GM23338 (cell line): ENCODE results near the gene LRRC2. TPM values are rescaled to one million over a fixed set of nuclear protein-coding genes. Genes with fewer than 3 reads are reported as not detected.

Source experiments
- ATAC-seq: fragments of 200-7000 bp; cut with Tn5 transposase; 3 replicates; pipeline ENCODE4 v1.9.1; 2020
- DNase-seq: peaks from one replicate; pipeline ENCODE4 v3.0.0-alpha.2; 2015; ENCODE audit warnings: low spot score
- H2AFZ ChIP-seq: fragments of 200-600 bp; sonication (generic); 2 replicates; pipeline ENCODE4 v1.8.0; 2016; ENCODE audit warnings: antibody characterized with exemption, mild to moderate bottlenecking, moderate library complexity
- H3F3A ChIP-seq: fragments of 200-600 bp; sonication (generic); replicated peaks from 2 replicates; pipeline ENCODE4 v1.8.0; 2017; ENCODE audit warnings: antibody characterized with exemption, mixed run types, low read depth
- H3K27ac ChIP-seq: fragments of 200-600 bp; sonication (generic); 2 replicates; pipeline ENCODE4 v1.6.1; 2016; ENCODE audit warnings: low read depth
- H3K27me3 ChIP-seq: fragments of 200-600 bp; sonication (generic); 2 replicates; pipeline ENCODE4 v1.8.0; 2016; ENCODE audit warnings: mild to moderate bottlenecking, mixed run types, moderate library complexity; ENCODE audit not compliant: insufficient read depth
- H3K36me3 ChIP-seq: fragments of 200-600 bp; sonication (generic); 2 replicates; pipeline ENCODE4 v1.8.0; 2016; ENCODE audit warnings: mild to moderate bottlenecking; ENCODE audit not compliant: insufficient read depth
- H3K4me1 ChIP-seq: fragments of 200-600 bp; sonication (generic); 2 replicates; pipeline ENCODE4 v1.8.0; 2016; ENCODE audit warnings: mild to moderate bottlenecking, moderate library complexity; ENCODE audit not compliant: insufficient read depth
- H3K4me2 ChIP-seq: fragments of 200-600 bp; sonication (generic); 2 replicates; pipeline ENCODE4 v1.7.1; 2017; ENCODE audit warnings: mixed run types
- H3K4me3 ChIP-seq: fragments of 200-600 bp; sonication (generic); 2 replicates; pipeline ENCODE4 v1.6.1; 2016; ENCODE audit warnings: mixed run types
- H3K79me2 ChIP-seq: fragments of 200-600 bp; sonication (generic); replicated peaks from 2 replicates; pipeline ENCODE4 v1.8.0; 2017; ENCODE audit warnings: mild to moderate bottlenecking; ENCODE audit not compliant: insufficient read depth
- H3K9me2 ChIP-seq: fragments of 200-600 bp; sonication (generic); 2 replicates; pipeline ENCODE4 v1.8.0; 2017; ENCODE audit not compliant: insufficient read depth
- H4K20me1 ChIP-seq: fragments of 200-600 bp; sonication (generic); replicated peaks from 2 replicates; pipeline ENCODE4 v1.8.0; 2017; ENCODE audit warnings: mild to moderate bottlenecking; ENCODE audit not compliant: insufficient read depth
- H3K27ac Mint-ChIP-seq: 2 replicates; pipeline ENCODE4 v1.8.0; 2020; ENCODE audit warnings: inconsistent platforms, mild to moderate bottlenecking, moderate library complexity, mixed read lengths
- H3K27me3 Mint-ChIP-seq: 3 replicates; pipeline ENCODE4 v1.8.0; 2022; ENCODE audit warnings: low read depth, mild to moderate bottlenecking, moderate library complexity, mixed read lengths, inconsistent platforms; ENCODE audit not compliant: insufficient read depth, poor library complexity
- H3K36me3 Mint-ChIP-seq: 3 replicates; pipeline ENCODE4 v1.8.0; 2021; ENCODE audit warnings: low read depth, mild to moderate bottlenecking, inconsistent platforms, moderate library complexity, mixed read lengths
- H3K4me1 Mint-ChIP-seq: 3 replicates; pipeline ENCODE4 v1.8.0; 2020; ENCODE audit warnings: mild to moderate bottlenecking, inconsistent platforms, mixed read lengths
- H3K4me3 Mint-ChIP-seq: 3 replicates; pipeline ENCODE4 v1.8.0; 2021; ENCODE audit warnings: moderate library complexity, mild to moderate bottlenecking, inconsistent platforms, mixed read lengths
- H3K9me3 Mint-ChIP-seq: 3 replicates; pipeline ENCODE4 v1.8.0; 2020; ENCODE audit warnings: moderate library complexity, mild to moderate bottlenecking, inconsistent platforms, mixed read lengths
- CREB1 ChIP-seq: fragments of 250-450 bp; sonication (Bioruptor Pico); IDR thresholded peaks from 2 replicates; pipeline ENCODE4 v1.5.0; 2020; ENCODE audit warnings: low read depth, mild to moderate bottlenecking, moderate library complexity
- EZH2phosphoT487 ChIP-seq: fragments of 200-600 bp; sonication (generic); IDR thresholded peaks from one replicate; pipeline ENCODE4 v1.8.1; 2018; ENCODE audit warnings: antibody characterized with exemption; ENCODE audit not compliant: unreplicated experiment
- JUNB ChIP-seq: IDR thresholded peaks from one replicate; pipeline ENCODE4 v1.6.1; 2016; ENCODE audit warnings: antibody characterized with exemption; ENCODE audit not compliant: unreplicated experiment
- NANOG ChIP-seq: IDR thresholded peaks from 2 replicates; pipeline ENCODE4 v1.6.1; 2016; ENCODE audit warnings: antibody characterized with exemption, borderline replicate concordance
- POLR2AphosphoS5 ChIP-seq: IDR thresholded peaks from 2 replicates; pipeline ENCODE4 v1.6.1; 2016; ENCODE audit warnings: antibody characterized with exemption, low read depth
- REST ChIP-seq: IDR thresholded peaks from one replicate; pipeline ENCODE4 v1.6.1; 2018; ENCODE audit warnings: antibody characterized with exemption; ENCODE audit not compliant: unreplicated experiment
- STAT1 ChIP-seq: IDR thresholded peaks from one replicate; pipeline ENCODE4 v1.6.1; 2016; ENCODE audit warnings: antibody characterized with exemption; ENCODE audit not compliant: unreplicated experiment
- ZNF114 ChIP-seq: fragments of 250-450 bp; sonication (Bioruptor Pico); IDR thresholded peaks from 2 replicates; pipeline ENCODE4 v1.5.0; 2020; ENCODE audit warnings: mild to moderate bottlenecking, moderate library complexity
- ZNF331 ChIP-seq: fragments of 250-450 bp; sonication (Bioruptor Pico); IDR thresholded peaks from 2 replicates; pipeline ENCODE4 v1.5.0; 2020; ENCODE audit warnings: low read depth, mild to moderate bottlenecking, moderate library complexity
- polyA plus RNA-seq: library from polyadenylated mRNA; unstranded; fragments of >200 nt; fragmentation: Nextera tagmentation; extraction: Ambion mirVana; gene quantifications from 2 replicates; pipeline ENCODE4 v1.2.1, GENCODE V29; 2016
- total RNA-seq: library from RNA; depleted of rRNA; stranded (reverse); fragments of >200 nt; shearing (Covaris generic); gene quantifications from 2 replicates; pipeline ENCODE4 v1.2.3, GENCODE V29; 2014
- TF ChIP-seq, protein P1 (sequence below): fragments of 250-450 bp; sonication (Bioruptor Pico); IDR thresholded peaks from 2 replicates; pipeline ENCODE4 v1.5.0; 2020; ENCODE audit warnings: mild to moderate bottlenecking, moderate library complexity
- TF ChIP-seq, protein P2 (sequence below): IDR thresholded peaks from 2 replicates; pipeline ENCODE4 v1.6.1; 2016; ENCODE audit warnings: antibody characterized with exemption
- TF ChIP-seq, protein P3 (sequence below), 2 experiments: fragments of 200-600 bp in 1 of 2; sonication (generic) in 1 of 2; conservative IDR thresholded peaks; 2 replicates each; pipeline versions ENCODE4 v1.5.1 to v1.6.1; 2016 to 2017; ENCODE audit warnings: antibody characterized with exemption in 2 of 2, low read depth in 2 of 2, mild to moderate bottlenecking in 2 of 2, moderate library complexity in 1 of 2

LRRC2 gene
- total and polyA plus RNA-seq, 2 experiments from 2014 or later: 6.5 to 7.1 TPM

GRCh38 chr3:46500656-46501635 lies 65.2 kb downstream of the LRRC2 start:
- no peak overlapping the region for H3K4me2 ChIP-seq
- peaks cover 6% of the 10 kb centered on the region; the same call in 1 of the 2 replicates for H3K9me2 ChIP-seq
- no peak overlapping the region for H3K27ac ChIP-seq
- Mint-ChIP-seq H3K9me3 (peaks cover 2% of the 10 kb centered on the region; the same call in 2 of the 3 replicates), H3K4me3 (no peak overlapping the region), H3K36me3 (peaks cover 2% of the 10 kb centered on the region; the same call in 1 of the 3 replicates), H3K27me3 (peaks cover 12% of the 10 kb centered on the region), H3K27ac (no peak overlapping the region), H3K4me1 (peaks cover 22% of the 10 kb centered on the region)
- no peak for ATAC-seq
- no peaks in the 10 kb centered on the region for H3K27me3 ChIP-seq
- peaks cover 13% of the 10 kb centered on the region for H3K4me1 ChIP-seq
- H4K20me1 ChIP-seq: no peaks in the 10 kb centered on the region
- H2AFZ ChIP-seq: no peak overlapping the region
- TF ChIP-seq, protein P1, sequence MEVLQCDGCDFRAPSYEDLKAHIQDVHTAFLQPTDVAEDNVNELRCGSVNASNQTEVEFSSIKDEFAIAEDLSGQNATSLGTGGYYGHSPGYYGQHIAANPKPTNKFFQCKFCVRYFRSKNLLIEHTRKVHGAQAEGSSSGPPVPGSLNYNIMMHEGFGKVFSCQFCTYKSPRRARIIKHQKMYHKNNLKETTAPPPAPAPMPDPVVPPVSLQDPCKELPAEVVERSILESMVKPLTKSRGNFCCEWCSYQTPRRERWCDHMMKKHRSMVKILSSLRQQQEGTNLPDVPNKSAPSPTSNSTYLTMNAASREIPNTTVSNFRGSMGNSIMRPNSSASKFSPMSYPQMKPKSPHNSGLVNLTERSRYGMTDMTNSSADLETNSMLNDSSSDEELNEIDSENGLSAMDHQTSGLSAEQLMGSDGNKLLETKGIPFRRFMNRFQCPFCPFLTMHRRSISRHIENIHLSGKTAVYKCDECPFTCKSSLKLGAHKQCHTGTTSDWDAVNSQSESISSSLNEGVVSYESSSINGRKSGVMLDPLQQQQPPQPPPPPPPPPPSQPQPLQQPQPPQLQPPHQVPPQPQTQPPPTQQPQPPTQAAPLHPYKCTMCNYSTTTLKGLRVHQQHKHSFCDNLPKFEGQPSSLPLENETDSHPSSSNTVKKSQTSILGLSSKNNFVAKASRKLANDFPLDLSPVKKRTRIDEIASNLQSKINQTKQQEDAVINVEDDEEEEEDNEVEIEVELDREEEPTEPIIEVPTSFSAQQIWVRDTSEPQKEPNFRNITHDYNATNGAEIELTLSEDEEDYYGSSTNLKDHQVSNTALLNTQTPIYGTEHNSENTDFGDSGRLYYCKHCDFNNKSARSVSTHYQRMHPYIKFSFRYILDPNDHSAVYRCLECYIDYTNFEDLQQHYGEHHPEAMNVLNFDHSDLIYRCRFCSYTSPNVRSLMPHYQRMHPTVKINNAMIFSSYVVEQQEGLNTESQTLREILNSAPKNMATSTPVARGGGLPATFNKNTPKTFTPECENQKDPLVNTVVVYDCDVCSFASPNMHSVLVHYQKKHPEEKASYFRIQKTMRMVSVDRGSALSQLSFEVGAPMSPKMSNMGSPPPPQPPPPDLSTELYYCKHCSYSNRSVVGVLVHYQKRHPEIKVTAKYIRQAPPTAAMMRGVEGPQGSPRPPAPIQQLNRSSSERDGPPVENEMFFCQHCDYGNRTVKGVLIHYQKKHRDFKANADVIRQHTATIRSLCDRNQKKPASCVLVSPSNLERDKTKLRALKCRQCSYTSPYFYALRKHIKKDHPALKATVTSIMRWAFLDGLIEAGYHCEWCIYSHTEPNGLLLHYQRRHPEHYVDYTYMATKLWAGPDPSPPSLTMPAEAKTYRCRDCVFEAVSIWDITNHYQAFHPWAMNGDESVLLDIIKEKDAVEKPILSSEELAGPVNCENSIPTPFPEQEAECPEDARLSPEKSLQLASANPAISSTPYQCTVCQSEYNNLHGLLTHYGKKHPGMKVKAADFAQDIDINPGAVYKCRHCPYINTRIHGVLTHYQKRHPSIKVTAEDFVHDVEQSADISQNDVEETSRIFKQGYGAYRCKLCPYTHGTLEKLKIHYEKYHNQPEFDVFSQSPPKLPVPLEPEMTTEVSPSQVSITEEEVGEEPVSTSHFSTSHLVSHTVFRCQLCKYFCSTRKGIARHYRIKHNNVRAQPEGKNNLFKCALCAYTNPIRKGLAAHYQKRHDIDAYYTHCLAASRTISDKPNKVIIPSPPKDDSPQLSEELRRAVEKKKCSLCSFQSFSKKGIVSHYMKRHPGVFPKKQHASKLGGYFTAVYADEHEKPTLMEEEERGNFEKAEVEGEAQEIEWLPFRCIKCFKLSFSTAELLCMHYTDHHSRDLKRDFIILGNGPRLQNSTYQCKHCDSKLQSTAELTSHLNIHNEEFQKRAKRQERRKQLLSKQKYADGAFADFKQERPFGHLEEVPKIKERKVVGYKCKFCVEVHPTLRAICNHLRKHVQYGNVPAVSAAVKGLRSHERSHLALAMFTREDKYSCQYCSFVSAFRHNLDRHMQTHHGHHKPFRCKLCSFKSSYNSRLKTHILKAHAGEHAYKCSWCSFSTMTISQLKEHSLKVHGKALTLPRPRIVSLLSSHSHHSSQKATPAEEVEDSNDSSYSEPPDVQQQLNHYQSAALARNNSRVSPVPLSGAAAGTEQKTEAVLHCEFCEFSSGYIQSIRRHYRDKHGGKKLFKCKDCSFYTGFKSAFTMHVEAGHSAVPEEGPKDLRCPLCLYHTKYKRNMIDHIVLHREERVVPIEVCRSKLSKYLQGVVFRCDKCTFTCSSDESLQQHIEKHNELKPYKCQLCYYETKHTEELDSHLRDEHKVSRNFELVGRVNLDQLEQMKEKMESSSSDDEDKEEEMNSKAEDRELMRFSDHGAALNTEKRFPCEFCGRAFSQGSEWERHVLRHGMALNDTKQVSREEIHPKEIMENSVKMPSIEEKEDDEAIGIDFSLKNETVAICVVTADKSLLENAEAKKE (CRISPR knock-in tag): no peak
- no peak for TF ChIP-seq POLR2AphosphoS5
- no peak for TF ChIP-seq EZH2phosphoT487
- no peak for TF ChIP-seq ZNF331 (CRISPR knock-in tag)
- no peak for TF ChIP-seq ZNF114 (CRISPR knock-in tag)
- TF ChIP-seq CREB1 (CRISPR knock-in tag): no peak
- TF ChIP-seq JUNB: no peak
- TF ChIP-seq, protein P2, sequence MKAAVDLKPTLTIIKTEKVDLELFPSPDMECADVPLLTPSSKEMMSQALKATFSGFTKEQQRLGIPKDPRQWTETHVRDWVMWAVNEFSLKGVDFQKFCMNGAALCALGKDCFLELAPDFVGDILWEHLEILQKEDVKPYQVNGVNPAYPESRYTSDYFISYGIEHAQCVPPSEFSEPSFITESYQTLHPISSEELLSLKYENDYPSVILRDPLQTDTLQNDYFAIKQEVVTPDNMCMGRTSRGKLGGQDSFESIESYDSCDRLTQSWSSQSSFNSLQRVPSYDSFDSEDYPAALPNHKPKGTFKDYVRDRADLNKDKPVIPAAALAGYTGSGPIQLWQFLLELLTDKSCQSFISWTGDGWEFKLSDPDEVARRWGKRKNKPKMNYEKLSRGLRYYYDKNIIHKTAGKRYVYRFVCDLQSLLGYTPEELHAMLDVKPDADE: no peak
- no peak for TF ChIP-seq STAT1
- TF ChIP-seq REST: no peak
- no peak for TF ChIP-seq NANOG
- TF ChIP-seq, protein P3, sequence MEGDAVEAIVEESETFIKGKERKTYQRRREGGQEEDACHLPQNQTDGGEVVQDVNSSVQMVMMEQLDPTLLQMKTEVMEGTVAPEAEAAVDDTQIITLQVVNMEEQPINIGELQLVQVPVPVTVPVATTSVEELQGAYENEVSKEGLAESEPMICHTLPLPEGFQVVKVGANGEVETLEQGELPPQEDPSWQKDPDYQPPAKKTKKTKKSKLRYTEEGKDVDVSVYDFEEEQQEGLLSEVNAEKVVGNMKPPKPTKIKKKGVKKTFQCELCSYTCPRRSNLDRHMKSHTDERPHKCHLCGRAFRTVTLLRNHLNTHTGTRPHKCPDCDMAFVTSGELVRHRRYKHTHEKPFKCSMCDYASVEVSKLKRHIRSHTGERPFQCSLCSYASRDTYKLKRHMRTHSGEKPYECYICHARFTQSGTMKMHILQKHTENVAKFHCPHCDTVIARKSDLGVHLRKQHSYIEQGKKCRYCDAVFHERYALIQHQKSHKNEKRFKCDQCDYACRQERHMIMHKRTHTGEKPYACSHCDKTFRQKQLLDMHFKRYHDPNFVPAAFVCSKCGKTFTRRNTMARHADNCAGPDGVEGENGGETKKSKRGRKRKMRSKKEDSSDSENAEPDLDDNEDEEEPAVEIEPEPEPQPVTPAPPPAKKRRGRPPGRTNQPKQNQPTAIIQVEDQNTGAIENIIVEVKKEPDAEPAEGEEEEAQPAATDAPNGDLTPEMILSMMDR (conservative IDR thresholded peaks at IDR 0.05; ENCODE audit: low read depth in 2 of 2): no peak
- H3K79me2 ChIP-seq: no peaks in the 10 kb centered on the region
- no peak for DNase-seq
- H3K4me3 ChIP-seq: no peak overlapping the region
- peaks cover 5% of the 10 kb centered on the region; the same call in 1 of the 2 replicates for H3F3A ChIP-seq
- H3K36me3 ChIP-seq: no peaks in the 10 kb centered on the region
